Activated CD8-positive, alpha-beta T cell treated with anti-CD3 and anti-CD28 coated beads, Interleukin-2, amount 10 ng/mL, durations not matched to agents 7 days and 5 days (primary cell): Measurements from ENCODE around the gene CPLX3. TPM values are rescaled to one million over a fixed set of nuclear protein-coding genes. Genes with fewer than 3 reads are reported as not detected.

Experiments
- ATAC-seq: fragments of 150-1000 bp; cut with Tn5 transposase; one replicate; pipeline ENCODE4 v1.10.0; 2021; ENCODE audit warnings: moderate library complexity
- CTCF ChIA-PET: fragments of 350-600 bp; sonication (Branson Sonifier 250); formaldehyde crosslinking; loops from one replicate; lab custom pipeline; 2021; ENCODE audit warnings: antibody characterized with exemption; lab: Charles Lee
- POLR2A ChIA-PET: fragments of 350-600 bp; sonication (Branson Sonifier 250); formaldehyde crosslinking; loops from one replicate; lab custom pipeline; 2021; ENCODE audit warnings: antibody characterized with exemption; lab: Charles Lee
- DNase-seq: peaks from one replicate; pipeline ENCODE4 v3.0.0-alpha.2; 2020
- H3K27ac Mint-ChIP-seq: one replicate; pipeline ENCODE4 v1.8.0; 2021; ENCODE audit warnings: mild to moderate bottlenecking, mixed read lengths
- H3K27me3 Mint-ChIP-seq: one replicate; pipeline ENCODE4 v1.8.0; 2021; ENCODE audit warnings: low read depth, mixed read lengths
- H3K36me3 Mint-ChIP-seq: one replicate; pipeline ENCODE4 v1.8.0; 2021; ENCODE audit warnings: low read depth, mixed read lengths
- H3K4me1 Mint-ChIP-seq: one replicate; pipeline ENCODE4 v1.8.0; 2021; ENCODE audit warnings: low read depth, mixed read lengths
- H3K4me3 Mint-ChIP-seq: one replicate; pipeline ENCODE4 v1.8.0; 2021; ENCODE audit warnings: mild to moderate bottlenecking, mixed read lengths
- H3K9me3 Mint-ChIP-seq: one replicate; pipeline ENCODE4 v1.8.0; 2022; ENCODE audit warnings: mixed read lengths; ENCODE audit not compliant: insufficient read depth
- total RNA-seq, 2 experiments: library from RNA; stranded (reverse); gene quantifications; one replicate each; pipeline ENCODE4 v1.2.3, GENCODE V29; 2021

The CPLX3 gene
- total RNA-seq, 2 experiments from 2014 or later = not detected

GRCh38 chr15:74850393-74850792 is 24.0 kb downstream of the CPLX3 start:
- ATAC-seq (no peak), DNase-seq (no peak)
- H3K27me3 Mint-ChIP-seq = no peaks in the 10 kb centered on the region
- ChIA-PET CTCF (interaction anchor here (1.4 kb wide), 1 partner anchor 51 kb away, joined by 3 read pairs; no protein-coding TSS in a partner anchor), POLR2A (no interaction called here)
- H3K4me1 Mint-ChIP-seq = peaks cover 11% of the 10 kb centered on the region
- H3K9me3 Mint-ChIP-seq = no peaks in the 10 kb centered on the region
- no peak overlapping the region for H3K4me3 Mint-ChIP-seq
- H3K36me3 Mint-ChIP-seq = peaks cover 54% of the 10 kb centered on the region
- H3K27ac Mint-ChIP-seq = no peak overlapping the region

GRCh38 chr15:74851960-74852359 is 25.5 kb downstream of the CPLX3 start:
- ChIA-PET POLR2A (interaction anchor here (0.6 kb wide), 1 partner anchor 21 kb away, joined by 3 read pairs; the partner anchor contains the start of gene SCAMP2), CTCF (interaction anchor here (0.8 kb wide), 1 partner anchor 50 kb away, joined by 4 read pairs; no protein-coding TSS in a partner anchor)
- H3K27ac Mint-ChIP-seq = no peak overlapping the region
- no peaks in the 10 kb centered on the region for H3K9me3 Mint-ChIP-seq
- H3K4me1 Mint-ChIP-seq = peaks cover 9% of the 10 kb centered on the region
- H3K4me3 Mint-ChIP-seq = no peak overlapping the region
- H3K36me3 Mint-ChIP-seq = peaks cover 51% of the 10 kb centered on the region
- no peaks in the 10 kb centered on the region for H3K27me3 Mint-ChIP-seq
- DNase-seq (no peak), ATAC-seq (no peak)

- Mint-ChIP-seq H3K27me3 (no peaks in the 10 kb centered on the region), H3K27ac (no peak overlapping the region), H3K9me3 (no peaks in the 10 kb centered on the region), H3K36me3 (peaks cover 42% of the 10 kb centered on the region), H3K4me1 (peaks cover 35% of the 10 kb centered on the region), H3K4me3 (no peak overlapping the region)
- ChIA-PET CTCF (interaction anchor here (6.4 kb wide), 1 partner anchor 48 kb away, joined by 55 read pairs; no protein-coding TSS in a partner anchor), POLR2A (interaction anchor here (1.2 kb wide), 1 partner anchor 9 kb away, joined by 4 read pairs; no protein-coding TSS in a partner anchor)
- ATAC-seq (no peak), DNase-seq (no peak)
Measured at GRCh38 chr15:74854453-74855022, 28.1 kb downstream of the CPLX3 start.

GRCh38 chr15:74855857-74856256 is 29.4 kb downstream of the CPLX3 start:
- no peaks in the 10 kb centered on the region for H3K9me3 Mint-ChIP-seq
- ATAC-seq (no peak), DNase-seq (no peak)
- peaks cover 38% of the 10 kb centered on the region for H3K4me1 Mint-ChIP-seq
- peaks cover 39% of the 10 kb centered on the region for H3K36me3 Mint-ChIP-seq
- H3K27ac Mint-ChIP-seq = peak overlapping the region; percentile 69
- ChIA-PET CTCF (interaction anchor here (0.7 to 6.4 kb wide), 5 partner anchors 35 to 95 kb away, joined by 3 to 55 read pairs (median 3); partner anchors contain the start of gene MPI), POLR2A (interaction anchor here (1.0 to 4.5 kb wide), 2 partner anchors 14 to 18 kb away, joined by 4 to 33 read pairs; no protein-coding TSS in a partner anchor)
- no peak overlapping the region for H3K4me3 Mint-ChIP-seq
- H3K27me3 Mint-ChIP-seq = no peaks in the 10 kb centered on the region

GRCh38 chr15:74856537-74856936 is 30.1 kb downstream of the CPLX3 start:
- ChIA-PET CTCF (interaction anchor here (0.7 to 6.4 kb wide), 5 partner anchors 34 to 88 kb away, joined by 3 to 55 read pairs (median 3); partner anchors contain the start of gene MPI), POLR2A (interaction anchor here (0.6 to 4.5 kb wide), 2 partner anchors 13 to 116 kb away, joined by 3 to 33 read pairs; no protein-coding TSS in a partner anchor)
- Mint-ChIP-seq H3K36me3 (peaks cover 36% of the 10 kb centered on the region), H3K27me3 (no peaks in the 10 kb centered on the region), H3K4me1 (peaks cover 41% of the 10 kb centered on the region), H3K27ac (peak overlapping the region; percentile 87), H3K4me3 (no peak overlapping the region), H3K9me3 (no peaks in the 10 kb centered on the region)
- ATAC-seq = no peak
- no peak for DNase-seq

- Mint-ChIP-seq H3K4me3 (no peak overlapping the region), H3K36me3 (peaks cover 31% of the 10 kb centered on the region), H3K9me3 (no peaks in the 10 kb centered on the region), H3K27me3 (no peaks in the 10 kb centered on the region), H3K27ac (peak overlapping the region; percentile 87), H3K4me1 (peaks cover 41% of the 10 kb centered on the region)
- ATAC-seq (peak; percentile 38), DNase-seq (no peak)
- CTCF ChIA-PET = interaction anchor here (1.1 to 6.4 kb wide), 10 partner anchors 8 to 86 kb away, joined by 3 to 55 read pairs (median 6); partner anchors contain the start of genes MPI and ULK3
- POLR2A ChIA-PET = interaction anchor here (0.6 to 4.5 kb wide), 5 partner anchors 10 to 116 kb away, joined by 3 to 33 read pairs (median 5); partner anchors contain the start of gene FAM219B
Measured at GRCh38 chr15:74857082-74857655, 30.7 kb downstream of the CPLX3 start.

GRCh38 chr15:74857671-74858368 is 31.4 kb downstream of the CPLX3 start:
- H3K4me3 Mint-ChIP-seq = peak overlapping the region; percentile 8
- POLR2A ChIA-PET = interaction anchor here (0.9 to 4.5 kb wide), 7 partner anchors 9 to 70 kb away, joined by 3 to 33 read pairs (median 5); partner anchors contain the start of gene FAM219B
- peak; percentile 60 for ATAC-seq

GRCh38 chr15:74858369-74858740 is 31.9 kb downstream of the CPLX3 start:
- ChIA-PET CTCF (interaction anchor here (0.7 to 6.4 kb wide), 12 partner anchors 9 to 90 kb away, joined by 3 to 55 read pairs (median 5); partner anchors contain the start of gene ULK3), POLR2A (interaction anchor here (1.2 to 4.5 kb wide), 6 partner anchors 9 to 71 kb away, joined by 3 to 33 read pairs (median 6); no protein-coding TSS in a partner anchor)
- Mint-ChIP-seq H3K4me1 (peaks cover 46% of the 10 kb centered on the region), H3K27me3 (no peaks in the 10 kb centered on the region), H3K9me3 (no peaks in the 10 kb centered on the region), H3K27ac (peak overlapping the region; percentile 87), H3K4me3 (peak overlapping the region; percentile 8), H3K36me3 (peaks cover 25% of the 10 kb centered on the region)
- ATAC-seq (peak; percentile 9), DNase-seq (no peak)

More at GRCh38 chr15:74857671-74858368, 31.4 kb downstream of the CPLX3 start:
- peak overlapping the region; percentile 87 for H3K27ac Mint-ChIP-seq
- no peaks in the 10 kb centered on the region for H3K9me3 Mint-ChIP-seq
- no peaks in the 10 kb centered on the region for H3K27me3 Mint-ChIP-seq
- CTCF ChIA-PET = interaction anchor here (0.7 to 6.4 kb wide), 10 partner anchors 9 to 89 kb away, joined by 3 to 55 read pairs (median 6); partner anchors contain the start of gene ULK3
- H3K36me3 Mint-ChIP-seq = peaks cover 28% of the 10 kb centered on the region
- DNase-seq = peak; percentile 41
- H3K4me1 Mint-ChIP-seq = peaks cover 42% of the 10 kb centered on the region

GRCh38 chr15:74863239-74864056 is 37.0 kb downstream of the CPLX3 start:
- H3K4me1 Mint-ChIP-seq = peaks cover 66% of the 10 kb centered on the region
- H3K4me3 Mint-ChIP-seq = no peak overlapping the region
- POLR2A ChIA-PET = interaction anchor here (0.6 to 1.5 kb wide), 3 partner anchors 9 to 174 kb away, joined by 3 to 4 read pairs (median 3); no protein-coding TSS in a partner anchor
- peaks cover 50% of the 10 kb centered on the region for H3K36me3 Mint-ChIP-seq
- H3K27ac Mint-ChIP-seq = peak overlapping the region; percentile 76
- CTCF ChIA-PET = interaction anchor here (0.7 to 2.2 kb wide), 4 partner anchors 11 to 76 kb away, joined by 3 to 10 read pairs (median 3); partner anchors contain the start of gene FAM219B
- H3K9me3 Mint-ChIP-seq = no peaks in the 10 kb centered on the region
- ATAC-seq = peak; percentile 67
- peak; percentile 40 for DNase-seq
- no peaks in the 10 kb centered on the region for H3K27me3 Mint-ChIP-seq

- CTCF ChIA-PET = interaction anchor here (0.7 to 2.2 kb wide), 3 partner anchors 10 to 77 kb away, joined by 3 to 10 read pairs (median 3); no protein-coding TSS in a partner anchor
- no peaks in the 10 kb centered on the region for H3K9me3 Mint-ChIP-seq
- peaks cover 51% of the 10 kb centered on the region for H3K36me3 Mint-ChIP-seq
- DNase-seq (no peak), ATAC-seq (no peak)
- H3K4me1 Mint-ChIP-seq = peaks cover 65% of the 10 kb centered on the region
- peak overlapping the region; percentile 59 for H3K27ac Mint-ChIP-seq
- H3K27me3 Mint-ChIP-seq = no peaks in the 10 kb centered on the region
- no peak overlapping the region for H3K4me3 Mint-ChIP-seq
- POLR2A ChIA-PET = interaction anchor here (1.0 to 1.5 kb wide), 2 partner anchors 10 to 19 kb away, joined by 3 to 4 read pairs; no protein-coding TSS in a partner anchor
Measured at GRCh38 chr15:74864296-74864695, 37.9 kb downstream of the CPLX3 start.
